Ishikawa (cell line): ENCODE results near the gene EFCAB5.

Source experiments
- CEBPB ChIP-seq: IDR thresholded peaks from 2 replicates; pipeline ENCODE4 v1.6.1; 2012
- CREB1 ChIP-seq: IDR thresholded peaks from 2 replicates; pipeline ENCODE4 v1.6.1; 2012; ENCODE audit warnings: low read depth
- RAD21 ChIP-seq: IDR thresholded peaks from 2 replicates; pipeline ENCODE4 v1.6.1; 2012; ENCODE audit warnings: low read depth

DNA sequence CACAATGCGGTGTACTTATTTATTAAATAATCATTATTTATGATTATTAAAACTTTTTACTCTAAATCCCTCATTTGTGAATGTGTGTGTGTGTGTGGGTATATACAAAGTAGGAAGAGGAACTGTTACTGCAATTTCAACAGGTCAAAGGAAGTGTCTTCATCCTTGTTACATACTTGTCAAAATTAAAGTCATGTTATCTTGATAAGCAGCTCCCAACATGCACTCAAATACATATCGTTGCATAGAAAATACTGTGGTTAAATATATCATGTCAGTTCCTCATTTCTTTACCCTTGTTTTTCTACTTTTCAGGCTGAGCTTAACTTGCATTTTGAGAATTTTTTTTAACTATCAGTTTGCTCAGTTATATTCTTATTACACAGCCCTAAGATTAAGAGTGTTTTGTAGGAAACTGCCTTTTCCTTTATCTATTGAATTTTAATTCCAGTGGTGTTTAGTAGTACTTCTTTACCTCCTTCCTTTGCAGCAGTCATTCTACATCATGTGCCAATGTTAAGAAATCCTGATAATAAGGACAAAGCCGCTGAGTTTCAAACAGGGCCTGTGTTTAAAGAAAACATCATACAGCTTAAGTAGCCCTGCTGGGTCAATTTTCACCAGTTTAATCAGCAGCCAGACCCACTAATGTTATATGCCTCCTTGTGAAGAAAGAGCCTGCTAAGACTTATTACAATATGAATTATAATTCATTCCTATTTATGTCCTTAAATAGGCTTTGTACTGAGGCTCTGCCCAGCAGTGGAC lies 7.2 kb downstream of the EFCAB5 start:
- no peak for TF ChIP-seq RAD21
- no peak for TF ChIP-seq CEBPB
- no peak for TF ChIP-seq CREB1
